Measurements from ENCODE around the gene PLXNB2.

GRCh38 chr22:50356186-50356585 is 48.7 kb upstream of the PLXNB2 start:
- no peak for TF ChIP-seq CTCF (IDR thresholded peaks at IDR 0.05)
- TF ChIP-seq POLR2A (IDR thresholded peaks at IDR 0.05): no peak

Measured in heart left ventricle (tissue), 13 donors.